DMS153 treated with DMSO at 0.1 percent for 48 hours (cell line): ENCODE data around the gene MRPL40.

Source experiments
- DNase-seq: peaks from one replicate; lab custom pipeline; 2025; ENCODE audit not compliant: unreplicated experiment; lab: John Stamatoyannopoulos, UW

MRPL40 gene

DNA sequence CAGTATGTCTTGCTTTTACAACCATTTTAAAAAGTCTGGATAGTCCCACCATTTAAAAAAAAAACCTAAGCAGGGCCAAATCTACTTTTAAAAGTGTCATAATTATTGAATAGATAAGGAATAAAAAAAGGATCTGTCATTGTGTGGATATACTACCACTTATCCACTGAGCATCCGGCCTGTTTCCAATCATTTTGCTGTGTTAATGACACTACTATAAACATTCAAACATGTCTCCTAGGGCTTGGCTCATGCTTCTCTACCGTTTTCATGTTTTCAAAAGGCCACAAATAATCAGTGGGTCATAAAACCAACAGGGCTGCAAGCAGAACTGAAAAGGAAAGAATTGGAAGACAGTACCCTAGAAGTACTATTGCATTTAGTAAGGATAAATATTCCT, 27.7 kb downstream of the MRPL40 start:
- DNase-seq = no peak

- DNase-seq = no peak
These were observed 29.2 kb downstream of the MRPL40 start for GRCh38 chr22:19461506-19461905.

GRCh38 chr22:19463008-19463407, 30.7 kb downstream of the MRPL40 start:
- no peak for DNase-seq

- DNase-seq = no peak
These were observed 31.4 kb downstream of the MRPL40 start for GRCh38 chr22:19463491-19464469.

DNA sequence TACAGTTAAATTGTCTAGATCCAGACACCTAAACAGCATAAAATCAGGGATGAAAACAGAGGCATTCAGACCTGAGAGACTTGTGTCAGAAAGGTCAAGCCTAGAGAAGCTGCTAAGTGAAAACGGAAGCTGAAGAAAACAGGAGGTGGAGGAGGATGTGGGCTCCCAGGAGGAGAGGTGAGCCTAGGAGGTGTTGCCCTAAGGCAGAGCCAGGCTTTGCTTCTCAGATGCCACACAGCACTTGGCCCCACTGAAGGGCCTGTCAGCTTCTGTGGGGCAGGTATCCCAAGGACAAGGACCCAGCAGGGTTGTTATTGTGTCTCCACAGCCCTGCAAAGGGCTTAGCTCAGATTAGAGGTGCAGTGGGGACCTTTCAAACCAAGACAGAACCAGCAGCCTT, 32.2 kb downstream of the MRPL40 start:
- DNase-seq = no peak

GRCh38 chr22:19464975-19465374, 32.6 kb downstream of the MRPL40 start:
- no peak for DNase-seq

DNA sequence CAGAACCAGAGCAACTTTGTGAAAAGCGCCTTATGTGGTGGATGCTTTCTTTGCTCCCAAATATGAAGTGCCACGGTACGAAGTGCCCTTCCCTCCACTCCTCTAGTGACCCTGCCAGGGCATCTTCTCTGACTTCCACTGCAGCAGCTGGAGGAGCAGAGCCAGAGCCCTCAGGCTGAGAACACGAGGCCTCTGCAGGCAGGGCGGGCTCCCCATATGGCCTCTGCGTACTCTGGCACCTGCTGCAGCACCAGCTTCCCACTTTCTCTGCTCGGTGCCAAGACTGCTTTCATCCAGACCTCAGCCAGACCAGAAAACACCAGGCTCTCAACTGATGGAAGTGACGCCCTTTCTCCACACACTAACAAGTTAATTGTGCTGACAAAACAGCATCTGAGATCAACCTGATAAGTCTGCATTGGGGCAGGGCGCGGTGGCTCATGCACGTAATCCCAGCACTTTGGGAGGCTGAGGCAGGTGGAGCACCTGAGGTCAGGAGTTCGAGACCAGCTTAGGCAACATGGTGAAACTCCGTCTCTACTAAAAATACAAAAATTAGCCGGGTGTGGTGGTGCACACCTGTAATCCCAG, 33.9 kb downstream of the MRPL40 start:
- DNase-seq = no peak

- no peak for DNase-seq
These were observed 34.8 kb downstream of the MRPL40 start for GRCh38 chr22:19466848-19467752.

- DNase-seq = no peak
These were observed 35.6 kb downstream of the MRPL40 start for GRCh38 chr22:19467912-19468311.

DNA sequence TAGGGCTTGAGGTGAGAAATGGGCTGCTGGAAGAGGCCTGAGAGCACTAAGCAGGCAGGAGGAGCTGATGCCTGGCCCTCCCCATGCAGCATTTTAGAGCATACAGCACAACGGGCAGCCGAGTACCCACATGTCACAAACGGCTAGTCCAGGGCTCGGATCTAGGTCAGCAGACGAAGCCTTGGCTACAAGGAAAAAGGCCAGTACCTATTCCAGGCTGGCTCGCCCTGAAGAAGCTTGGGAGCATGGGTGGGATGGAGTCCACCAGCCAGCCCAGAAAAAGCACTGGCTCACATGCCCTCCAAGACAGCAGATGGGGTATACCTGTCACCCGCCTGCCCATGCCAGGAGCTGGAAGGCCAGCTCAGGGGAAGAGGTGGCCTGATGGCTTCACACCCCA, 37.1 kb downstream of the MRPL40 start:
- no peak for DNase-seq

GRCh38 chr22:19470010-19470409, 37.7 kb downstream of the MRPL40 start:
- no peak for DNase-seq

- no peak for DNase-seq
These were observed 39.2 kb downstream of the MRPL40 start for GRCh38 chr22:19471572-19471971.

- no peak for DNase-seq
These were observed 39.9 kb downstream of the MRPL40 start for GRCh38 chr22:19472233-19472632.

DNA sequence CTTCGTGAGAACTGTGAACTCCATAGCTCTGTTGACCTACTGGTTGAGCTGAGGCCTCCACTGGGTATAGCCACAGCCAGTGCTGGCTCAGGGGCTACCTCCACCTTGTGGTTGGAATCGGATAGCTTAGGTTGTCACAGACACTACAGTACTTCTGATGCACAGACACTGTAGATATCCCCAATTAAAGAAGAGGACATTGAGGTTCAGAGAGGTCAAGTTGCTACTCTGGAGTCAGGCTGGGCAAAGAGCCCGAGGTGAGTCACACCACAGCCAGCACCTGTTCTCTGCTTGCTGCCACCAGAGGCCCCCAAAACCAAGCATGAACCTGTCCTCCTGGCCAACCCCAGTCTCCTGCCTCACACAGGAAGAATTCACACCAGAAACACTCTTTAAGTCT, 41.2 kb downstream of the MRPL40 start:
- DNase-seq = no peak

DNA sequence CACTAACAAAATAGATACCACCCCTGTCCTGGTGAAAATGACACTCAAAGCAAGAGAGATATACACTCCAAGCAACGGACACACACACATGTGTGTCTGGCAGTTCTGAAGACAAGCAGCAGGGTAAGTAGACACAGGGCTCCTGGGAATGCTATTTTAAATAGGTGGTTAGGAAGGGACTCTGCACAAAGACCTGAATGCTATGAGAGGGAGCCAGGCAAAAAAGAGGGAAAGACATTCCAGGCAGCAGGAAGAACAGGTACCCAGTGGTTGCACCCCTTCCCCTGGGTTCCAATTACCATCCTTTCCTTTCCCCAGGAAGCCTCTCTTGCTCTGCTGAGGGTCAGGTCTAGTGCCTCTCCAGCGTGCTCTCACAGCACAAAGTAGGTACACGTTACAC, 43.7 kb downstream of the MRPL40 start:
- no peak for DNase-seq

- DNase-seq = no peak
These were observed 45.1 kb downstream of the MRPL40 start for GRCh38 chr22:19477321-19478044.

DNA sequence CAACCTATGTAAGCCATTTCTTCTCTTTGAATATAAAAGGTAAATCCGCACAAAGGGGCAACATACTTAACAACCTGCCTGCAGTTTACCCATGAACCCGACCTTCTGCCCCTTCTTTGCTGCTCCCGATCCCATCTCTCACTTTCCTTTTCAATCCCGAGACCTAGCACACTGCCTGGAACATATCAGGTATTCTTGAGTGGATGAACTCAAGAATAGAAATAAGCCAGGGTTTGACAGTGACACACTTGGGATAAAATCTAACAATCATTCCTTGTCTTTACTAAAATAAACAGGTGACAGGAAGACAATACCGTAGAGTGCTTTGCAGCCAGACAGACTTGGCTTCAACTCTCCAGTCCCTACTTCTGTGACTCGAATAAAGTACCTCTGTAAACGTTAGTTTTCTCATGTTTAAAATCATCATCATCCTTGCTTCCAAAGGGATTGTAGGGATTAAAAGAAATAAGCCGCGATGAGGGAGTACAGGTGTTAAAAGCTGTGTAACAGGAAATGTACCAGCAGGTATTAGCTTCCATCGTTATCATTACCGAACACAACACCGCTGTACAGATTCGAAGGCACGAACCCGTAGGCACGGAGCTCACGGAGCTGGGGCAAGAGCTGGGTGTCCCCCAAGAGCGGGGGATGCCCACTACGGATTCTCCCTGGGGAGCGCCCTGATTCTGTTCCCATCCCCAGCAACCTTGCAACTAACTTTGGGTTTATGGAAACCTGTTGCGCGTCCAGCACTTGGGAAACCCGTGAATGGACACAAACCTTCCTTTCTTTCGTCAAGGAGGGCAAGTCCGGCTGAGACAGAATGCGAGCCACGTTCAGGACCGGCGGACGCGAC, 45.9 kb downstream of the MRPL40 start:
- DNase-seq = no peak

- no peak for DNase-seq
These were observed 46.6 kb downstream of the MRPL40 start, which contains the start of gene UFD1 for GRCh38 chr22:19478901-19479354. Gene UFD1, minus strand, starts transcription at chr22:19479193. Its CDS starts 108 bp downstream, at chr22:19479085.

- DNase-seq = peak; percentile 99
These were observed 47.2 kb downstream of the MRPL40 start, which contains the start of gene CDC45 for GRCh38 chr22:19479355-19480172. Gene CDC45, plus strand, starts transcription at chr22:19479920. Its CDS starts 49 bp downstream, at chr22:19479969.
